GM12878 (cell line): ENCODE results near the gene CA7. TPM values are rescaled to one million over a fixed set of nuclear protein-coding genes. Genes with fewer than 3 reads are reported as not detected.

Experiments used
- ATAC-seq: fragments of 200-7000 bp; cut with Tn5 transposase; 3 replicates; pipeline ENCODE4 v1.9.1; 2020; ENCODE audit warnings: mild to moderate bottlenecking, moderate library complexity
- BruUV-seq: library from RNA; stranded (reverse); fragments of 400-500 nt; replicated peaks from 2 replicates; lab custom pipeline; 2021; lab: Mats Ljungman, UMichigan
- CTCF ChIA-PET: fragments of 300-600 bp; sonication (Branson Sonifier 250); formaldehyde crosslinking; extraction: SDS; loops from one replicate; lab custom pipeline; 2021; ENCODE audit warnings: inconsistent platforms; lab: Yijun Ruan, JAX
- POLR2A ChIA-PET: fragments of 350-600 bp; formaldehyde crosslinking; extraction: SDS; loops from one replicate; lab custom pipeline; 2021; ENCODE audit warnings: inconsistent platforms; lab: Charles Lee
- RAD21 ChIA-PET: fragments of 300-600 bp; sonication (Branson Sonifier 250); formaldehyde crosslinking; loops from one replicate; lab custom pipeline; 2023; ENCODE audit warnings: antibody characterized with exemption; ENCODE audit not compliant: unreplicated experiment; lab: Charles Lee
- SMC1A ChIA-PET: fragments of 300-600 bp; sonication (Branson Sonifier 250); formaldehyde crosslinking; loops from one replicate; lab custom pipeline; 2023; ENCODE audit not compliant: unreplicated experiment, uncharacterized antibody; lab: Charles Lee
- DNase-seq: peaks from one replicate; pipeline ENCODE4 v3.0.0-alpha.2; 2011; ENCODE audit warnings: low read depth, low spot score
- FAIRE-seq: peaks from 3 replicates; lab custom pipeline; 2011; peaks lifted over from hg19 to GRCh38; lab: Jason Lieb, UNC
- H2AFZ ChIP-seq: 2 replicates; pipeline ENCODE4 v1.6.0; 2011; ENCODE audit warnings: low read depth, low read length, control low read depth; ENCODE audit not compliant: control insufficient read depth
- H3K27ac ChIP-seq: 2 replicates; pipeline ENCODE4 v1.5.1; 2011; ENCODE audit warnings: control low read depth; ENCODE audit not compliant: control insufficient read depth, insufficient read depth
- H3K27me3 ChIP-seq, 2 experiments: replicated peaks in 1 of 2; 2 replicates each; pipeline versions ENCODE4 v1.6.0 to v1.6.1; 2011; ENCODE audit warnings: low read length in 1 of 2; ENCODE audit not compliant: control insufficient read depth in 2 of 2, insufficient read depth in 2 of 2
- H3K36me3 ChIP-seq, 2 experiments: 2 replicates each; pipeline ENCODE4 v1.5.1; 2011; ENCODE audit warnings: low read length in 1 of 2; ENCODE audit not compliant: control insufficient read depth in 2 of 2, insufficient read depth in 2 of 2
- H3K4me1 ChIP-seq: 2 replicates; pipeline ENCODE4 v1.6.1; 2011; ENCODE audit warnings: mild to moderate bottlenecking, low read length, moderate library complexity, mixed read lengths; ENCODE audit not compliant: control insufficient read depth, insufficient read depth
- H3K4me2 ChIP-seq: 2 replicates; pipeline ENCODE4 v1.6.0; 2011; ENCODE audit warnings: control low read depth; ENCODE audit not compliant: control insufficient read depth, insufficient read depth
- H3K4me3 ChIP-seq: fragments of 200-600 bp; sonication (generic); 2 replicates; pipeline ENCODE4 v1.5.1; 2016
- H3K79me2 ChIP-seq: 2 replicates; pipeline ENCODE4 v1.6.0; 2011; ENCODE audit warnings: low read length; ENCODE audit not compliant: control insufficient read depth, insufficient read depth
- H3K9ac ChIP-seq: 2 replicates; pipeline ENCODE4 v1.8.0; 2011; ENCODE audit warnings: low read length, control low read depth, mixed read lengths; ENCODE audit not compliant: control insufficient read depth, insufficient read depth
- H3K9me3 ChIP-seq: replicated peaks from 3 replicates; pipeline ENCODE4 v1.5.1; 2011; ENCODE audit warnings: mild to moderate bottlenecking, low read length; ENCODE audit not compliant: control insufficient read depth, insufficient read depth
- H4K20me1 ChIP-seq: 2 replicates; pipeline ENCODE4 v1.6.0; 2011; ENCODE audit not compliant: control insufficient read depth, insufficient read depth
- BMI1 ChIP-seq: fragments of 450-650 bp; IDR thresholded peaks from 2 replicates; pipeline ENCODE4 v1.6.1; 2016; ENCODE audit warnings: mild to moderate bottlenecking, moderate library complexity, borderline replicate concordance
- HDAC6 ChIP-seq: fragments of 200-600 bp; sonication (generic); IDR thresholded peaks from one replicate; pipeline ENCODE4 v1.8.0; 2017; ENCODE audit warnings: antibody characterized with exemption; ENCODE audit not compliant: unreplicated experiment
- RB1 ChIP-seq: fragments of 450-650 bp; formaldehyde crosslinking; IDR thresholded peaks from 2 replicates; pipeline ENCODE4 v1.6.1; 2017; ENCODE audit warnings: mild to moderate bottlenecking, borderline replicate concordance
- ZNF217 ChIP-seq: fragments of 450-650 bp; IDR thresholded peaks from 2 replicates; pipeline ENCODE4 v1.6.1; 2017; ENCODE audit warnings: antibody characterized with exemption, mild to moderate bottlenecking
- WGBS: methylation state at CpG from one replicate; pipeline ENCODE4 v1.1.6; 2016; ENCODE audit warnings: low lambda C conversion rate; ENCODE audit not compliant: insufficient replicate concordance, insufficient coverage; ENCODE audit errors: missing lambda C conversion rate; 5-methylcytosine and 5-hydroxymethylcytosine counted together
- in situ Hi-C: fragments of 300-500 bp; cut with MboI; formaldehyde crosslinking; loops from 9 replicates; pipeline ENCODE4 v1.14.3; 2018; ENCODE audit warnings: mixed read lengths
- intact Hi-C: fragments of 100-400 bp; cut with micrococcal nuclease; formaldehyde crosslinking; loops from one replicate; pipeline ENCODE4 v1.14.2; 2022; ENCODE audit not compliant: unreplicated experiment
- polyA plus RNA-seq, 11 experiments: library from polyadenylated mRNA; depleted of rRNA in 4 of 11; unstranded in 6 of 11; stranded (reverse) in 5 of 11; fragments of >200 nt; fragmentation: Nextera tagmentation in 4 of 11; fragmentation: Illumina TruSeq in 1 of 11; extraction: Ambion mirVana in 4 of 11; extraction: Trizol in 1 of 11; gene quantifications; 1 replicate in 1 of 11; 2 replicates in 10 of 11; pipeline versions ENCODE4 v1.2.1 to v1.2.3, GENCODE V29; 2011 to 2016; ENCODE audit warnings: inconsistent platforms in 2 of 11, missing spikeins in 2 of 11, low read depth in 1 of 11
- total RNA-seq, 4 experiments: library from RNA; depleted of rRNA in 3 of 4; stranded (reverse); fragments of >200 nt in 3 of 4; fragmentation: Illumina TruSeq in 1 of 4; extraction: Trizol in 1 of 4; gene quantifications; 2 replicates each; pipeline versions ENCODE4 v1.2.1 to v1.2.3, GENCODE V29; 2013 to 2021
- TF ChIP-seq, protein P1 (sequence below): IDR thresholded peaks from 2 replicates; pipeline ENCODE4 v1.6.1; 2012; ENCODE audit warnings: improper control_type of control experiment, low read depth, low read length; ENCODE audit not compliant: insufficient replicate concordance
- TF ChIP-seq, protein P2 (sequence below): IDR thresholded peaks from 2 replicates; pipeline ENCODE4 v1.6.1; 2012; ENCODE audit warnings: low read depth, low read length, improper control_type of control experiment
- TF ChIP-seq, protein P3 (sequence below): fragments of 450-650 bp; IDR thresholded peaks from 2 replicates; pipeline ENCODE4 v1.6.1; 2014; ENCODE audit warnings: mild to moderate bottlenecking

Gene CA7
- total and polyA plus RNA-seq, 10 of the 15 experiments (the other 5 are each of a cell fraction or from before 2014, with no cell fraction given): 0.04 TPM; not detected in 9

DNA sequence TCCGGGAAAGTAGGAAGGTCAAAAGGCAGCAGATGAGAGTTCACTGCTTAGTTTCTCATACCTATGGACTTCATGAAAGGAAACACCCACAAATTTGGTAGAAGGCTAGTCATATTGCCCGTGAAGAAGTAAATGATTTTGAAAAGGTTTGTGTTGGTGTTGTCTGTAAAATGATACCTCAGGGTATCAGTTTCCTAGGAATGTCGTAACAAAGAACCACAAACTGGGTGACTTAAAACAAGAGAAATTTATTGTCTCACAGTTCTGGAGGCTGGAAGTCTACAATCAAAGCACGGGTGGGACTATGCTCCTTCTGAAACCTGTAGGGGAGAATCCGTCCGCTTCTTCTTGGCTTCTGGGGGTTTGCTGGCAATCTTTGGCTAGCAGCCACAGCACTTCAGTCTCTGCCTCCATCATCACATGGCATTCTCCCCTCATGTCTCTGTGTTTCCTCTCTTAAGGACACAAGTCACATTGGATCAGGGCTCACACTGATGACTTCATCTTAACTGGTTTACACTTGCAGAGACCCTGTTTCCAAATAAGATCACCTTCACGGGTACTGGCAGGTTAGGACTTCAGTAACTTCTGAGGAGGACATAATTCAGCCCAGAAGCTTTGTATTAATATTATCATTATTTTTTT, 11.4 kb upstream of the CA7 start:
- BruUV-seq: no TSS peak
- RAD21 ChIA-PET: no interaction called here
- in situ Hi-C loops: no loop called here

DNA sequence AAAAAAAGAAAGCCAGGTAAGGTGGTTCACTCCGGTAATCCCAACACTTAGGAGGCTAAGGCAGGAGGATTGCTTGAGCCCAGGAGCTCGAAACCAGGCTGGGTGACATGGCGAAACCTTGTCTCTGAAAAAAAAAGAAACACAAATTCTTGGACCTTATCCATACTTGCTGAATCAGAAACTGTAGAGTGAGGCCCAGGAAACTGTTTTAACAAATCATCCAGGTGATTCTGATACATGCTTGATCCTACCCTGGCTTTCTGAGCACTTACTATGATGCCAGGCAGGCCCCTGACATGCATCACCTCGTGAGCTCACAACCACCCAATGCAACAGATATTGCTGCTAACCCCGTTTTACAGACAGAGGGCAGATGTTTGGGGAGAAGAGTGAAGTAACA, 9.5 kb upstream of the CA7 start:
- no peak for FAIRE-seq
- POLR2A ChIA-PET: interaction anchor here (0.6 kb wide), 1 partner anchor 94 kb away, joined by 3 read pairs; no protein-coding TSS in a partner anchor
- H2AFZ ChIP-seq: no peak overlapping the region
- TF ChIP-seq, protein P1, sequence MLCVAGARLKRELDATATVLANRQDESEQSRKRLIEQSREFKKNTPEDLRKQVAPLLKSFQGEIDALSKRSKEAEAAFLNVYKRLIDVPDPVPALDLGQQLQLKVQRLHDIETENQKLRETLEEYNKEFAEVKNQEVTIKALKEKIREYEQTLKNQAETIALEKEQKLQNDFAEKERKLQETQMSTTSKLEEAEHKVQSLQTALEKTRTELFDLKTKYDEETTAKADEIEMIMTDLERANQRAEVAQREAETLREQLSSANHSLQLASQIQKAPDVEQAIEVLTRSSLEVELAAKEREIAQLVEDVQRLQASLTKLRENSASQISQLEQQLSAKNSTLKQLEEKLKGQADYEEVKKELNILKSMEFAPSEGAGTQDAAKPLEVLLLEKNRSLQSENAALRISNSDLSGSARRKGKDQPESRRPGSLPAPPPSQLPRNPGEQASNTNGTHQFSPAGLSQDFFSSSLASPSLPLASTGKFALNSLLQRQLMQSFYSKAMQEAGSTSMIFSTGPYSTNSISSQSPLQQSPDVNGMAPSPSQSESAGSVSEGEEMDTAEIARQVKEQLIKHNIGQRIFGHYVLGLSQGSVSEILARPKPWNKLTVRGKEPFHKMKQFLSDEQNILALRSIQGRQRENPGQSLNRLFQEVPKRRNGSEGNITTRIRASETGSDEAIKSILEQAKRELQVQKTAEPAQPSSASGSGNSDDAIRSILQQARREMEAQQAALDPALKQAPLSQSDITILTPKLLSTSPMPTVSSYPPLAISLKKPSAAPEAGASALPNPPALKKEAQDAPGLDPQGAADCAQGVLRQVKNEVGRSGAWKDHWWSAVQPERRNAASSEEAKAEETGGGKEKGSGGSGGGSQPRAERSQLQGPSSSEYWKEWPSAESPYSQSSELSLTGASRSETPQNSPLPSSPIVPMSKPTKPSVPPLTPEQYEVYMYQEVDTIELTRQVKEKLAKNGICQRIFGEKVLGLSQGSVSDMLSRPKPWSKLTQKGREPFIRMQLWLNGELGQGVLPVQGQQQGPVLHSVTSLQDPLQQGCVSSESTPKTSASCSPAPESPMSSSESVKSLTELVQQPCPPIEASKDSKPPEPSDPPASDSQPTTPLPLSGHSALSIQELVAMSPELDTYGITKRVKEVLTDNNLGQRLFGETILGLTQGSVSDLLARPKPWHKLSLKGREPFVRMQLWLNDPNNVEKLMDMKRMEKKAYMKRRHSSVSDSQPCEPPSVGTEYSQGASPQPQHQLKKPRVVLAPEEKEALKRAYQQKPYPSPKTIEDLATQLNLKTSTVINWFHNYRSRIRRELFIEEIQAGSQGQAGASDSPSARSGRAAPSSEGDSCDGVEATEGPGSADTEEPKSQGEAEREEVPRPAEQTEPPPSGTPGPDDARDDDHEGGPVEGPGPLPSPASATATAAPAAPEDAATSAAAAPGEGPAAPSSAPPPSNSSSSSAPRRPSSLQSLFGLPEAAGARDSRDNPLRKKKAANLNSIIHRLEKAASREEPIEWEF: no peak
- TF ChIP-seq HDAC6 (no peak), RB1 (no peak)
- TF ChIP-seq, protein P2, sequence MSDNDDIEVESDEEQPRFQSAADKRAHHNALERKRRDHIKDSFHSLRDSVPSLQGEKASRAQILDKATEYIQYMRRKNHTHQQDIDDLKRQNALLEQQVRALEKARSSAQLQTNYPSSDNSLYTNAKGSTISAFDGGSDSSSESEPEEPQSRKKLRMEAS: no peak

More for the DNA sequence above, 11.4 kb upstream of the CA7 start:
- no peak for DNase-seq
- Histone ChIP-seq H2AFZ (no peak overlapping the region), H3K9ac (no peak overlapping the region), H3K4me2 (no peak overlapping the region), H3K9me3 (no peaks in the 10 kb centered on the region), H3K36me3 (no peaks in the 10 kb centered on the region), H3K4me3 (no peak overlapping the region), H3K27me3 (no peaks in the 10 kb centered on the region), H3K4me1 (peaks cover 4% of the 10 kb centered on the region; the same call in 1 of the 2 replicates), H3K27ac (no peak overlapping the region), H3K79me2 (peaks cover 22% of the 10 kb centered on the region), H4K20me1 (no peaks in the 10 kb centered on the region)
- no peak for TF ChIP-seq ZNF217
- TF ChIP-seq, protein P3, sequence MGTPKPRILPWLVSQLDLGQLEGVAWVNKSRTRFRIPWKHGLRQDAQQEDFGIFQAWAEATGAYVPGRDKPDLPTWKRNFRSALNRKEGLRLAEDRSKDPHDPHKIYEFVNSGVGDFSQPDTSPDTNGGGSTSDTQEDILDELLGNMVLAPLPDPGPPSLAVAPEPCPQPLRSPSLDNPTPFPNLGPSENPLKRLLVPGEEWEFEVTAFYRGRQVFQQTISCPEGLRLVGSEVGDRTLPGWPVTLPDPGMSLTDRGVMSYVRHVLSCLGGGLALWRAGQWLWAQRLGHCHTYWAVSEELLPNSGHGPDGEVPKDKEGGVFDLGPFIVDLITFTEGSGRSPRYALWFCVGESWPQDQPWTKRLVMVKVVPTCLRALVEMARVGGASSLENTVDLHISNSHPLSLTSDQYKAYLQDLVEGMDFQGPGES: no peak
- TF ChIP-seq BMI1: no peak
- ChIA-PET POLR2A (no interaction called here), CTCF (interaction anchor here (0.5 to 1.7 kb wide), 4 partner anchors 8 to 86 kb away, joined by 3 to 5 read pairs (median 4); no protein-coding TSS in a partner anchor), SMC1A (interaction anchor here (1.0 to 4.8 kb wide), 4 partner anchors 14 to 37 kb away, joined by 3 to 37 read pairs (median 6); no protein-coding TSS in a partner anchor)
- WGBS: 55% methylated on average over 7 of the region's 7 CpGs
- no peak for ATAC-seq
- no peak for FAIRE-seq
- intact Hi-C loops: no loop called here

More for the DNA sequence above, 9.5 kb upstream of the CA7 start:
- in situ Hi-C loops: no loop called here
- Histone ChIP-seq H3K4me1 (no peaks in the 10 kb centered on the region), H3K36me3 (no peaks in the 10 kb centered on the region), H3K4me3 (no peak overlapping the region), H3K27ac (no peak overlapping the region), H3K79me2 (peaks cover 10% of the 10 kb centered on the region), H4K20me1 (no peaks in the 10 kb centered on the region), H3K9ac (no peak overlapping the region), H3K9me3 (no peaks in the 10 kb centered on the region), H3K27me3 (no peaks in the 10 kb centered on the region), H3K4me2 (no peak overlapping the region)
- RAD21 ChIA-PET: no interaction called here
- WGBS: 29% methylated on average over 5 of the region's 5 CpGs
- intact Hi-C loops: no loop called here
- SMC1A ChIA-PET: interaction anchor here (1.2 to 1.5 kb wide), 3 partner anchors 16 to 33 kb away, joined by 3 to 5 read pairs (median 4); no protein-coding TSS in a partner anchor
- CTCF ChIA-PET: interaction anchor here (0.6 to 2.0 kb wide), 3 partner anchors 11 to 712 kb away, joined by 3 to 4 read pairs (median 3); no protein-coding TSS in a partner anchor
- no TSS peak for BruUV-seq
- DNase-seq (no peak), ATAC-seq (no peak)
